Fibroblast of lung (primary cell): ENCODE data around the gene CFAP298. TPM values are rescaled to one million over a fixed set of nuclear protein-coding genes. Genes with fewer than 3 reads are reported as not detected.

Source experiments
- DNase-seq, 2 donors: peaks; one replicate each; pipeline versions ENCODE4 v3.0.0 to v3.0.0-alpha.2; 2010; ENCODE audit warnings: low read depth in 2 of 2
- H2AFZ ChIP-seq: 2 replicates; pipeline ENCODE4 v1.5.1; 2012; ENCODE audit warnings: low read length, control low read depth, inconsistent platforms
- H3K27ac ChIP-seq: 2 replicates; pipeline ENCODE4 v1.5.1; 2011; ENCODE audit warnings: low read length, control low read depth; ENCODE audit not compliant: insufficient read depth
- H3K27me3 ChIP-seq: 2 replicates; pipeline ENCODE4 v1.5.1; 2011; ENCODE audit warnings: mild to moderate bottlenecking, low read length; ENCODE audit not compliant: control insufficient read depth, insufficient read depth
- H3K36me3 ChIP-seq: 2 replicates; pipeline ENCODE4 v1.5.1; 2011; ENCODE audit warnings: low read length; ENCODE audit not compliant: control insufficient read depth, insufficient read depth
- H3K4me1 ChIP-seq: 2 replicates; pipeline ENCODE4 v1.5.1; 2011; ENCODE audit warnings: low read length; ENCODE audit not compliant: control insufficient read depth, insufficient read depth; ENCODE audit errors: extremely low read depth
- H3K4me2 ChIP-seq: 2 replicates; pipeline ENCODE4 v1.5.1; 2011; ENCODE audit warnings: low read length, control low read depth; ENCODE audit not compliant: insufficient read depth; ENCODE audit errors: extremely low read depth
- H3K4me3 ChIP-seq, 4 experiments: fragments of 200-600 bp in 1 of 4; sonication (generic) in 1 of 4; replicated peaks in 1 of 4; 2 replicates each; pipeline ENCODE4 v1.5.1; 2011 to 2016; ENCODE audit warnings: low read length in 4 of 4, low read depth in 3 of 4, mild to moderate bottlenecking in 3 of 4, control low read depth in 2 of 4, inconsistent platforms in 1 of 4, mixed read lengths in 1 of 4; ENCODE audit not compliant: insufficient read depth in 1 of 4; ENCODE audit errors: control extremely low read depth in 1 of 4
- H3K79me2 ChIP-seq: 2 replicates; pipeline ENCODE4 v1.5.1; 2012; ENCODE audit warnings: mild to moderate bottlenecking, low read length, inconsistent platforms; ENCODE audit not compliant: control insufficient read depth, insufficient read depth
- H3K9ac ChIP-seq: 2 replicates; pipeline ENCODE4 v1.5.1; 2011; ENCODE audit warnings: mild to moderate bottlenecking, low read length, control low read depth; ENCODE audit not compliant: insufficient read depth
- H3K9me3 ChIP-seq: 2 replicates; pipeline ENCODE4 v1.5.1; 2012; ENCODE audit warnings: low read depth, low read length; ENCODE audit not compliant: control insufficient read depth, insufficient read depth
- H4K20me1 ChIP-seq: 2 replicates; pipeline ENCODE4 v1.5.1; 2011; ENCODE audit warnings: low read length; ENCODE audit not compliant: control insufficient read depth, insufficient read depth; ENCODE audit errors: extremely low read depth
- CTCF ChIP-seq, 2 donors: IDR thresholded peaks in 1 of 2; conservative IDR thresholded peaks in 1 of 2; 1 replicate in 1 of 2; 2 replicates in 1 of 2; pipeline ENCODE4 v1.5.1; 2011 to 2012; ENCODE audit warnings: low read length in 2 of 2, control low read depth in 1 of 2, inconsistent platforms in 1 of 2, low read depth in 1 of 2, mild to moderate bottlenecking in 1 of 2
- EZH2 ChIP-seq: IDR thresholded peaks from 2 replicates; pipeline ENCODE4 v1.5.1; 2012; ENCODE audit warnings: low read length, control low read depth, mild to moderate bottlenecking; ENCODE audit errors: missing control alignments
- polyA plus RNA-seq, 2 donors: library from polyadenylated mRNA; depleted of rRNA in 1 of 2; stranded (reverse) in 1 of 2; unstranded in 1 of 2; fragments of >200 nt; gene quantifications; 2 replicates each; pipeline ENCODE4 v1.2.1, GENCODE V29; 2011 to 2012; ENCODE audit warnings: missing spikeins in 1 of 2
- total RNA-seq: library from RNA; depleted of rRNA; stranded (reverse); fragments of >200 nt; gene quantifications from 2 replicates; pipeline ENCODE4 v1.2.1, GENCODE V29; 2014

Gene CFAP298
- total and polyA plus RNA-seq, 2 donors (not counting 1 experiment from before 2014, with no cell fraction given): 18.7 to 20.9 TPM

GRCh38 chr21:32587651-32588050, 24.5 kb downstream of the CFAP298 start:
- Histone ChIP-seq H3K4me1 (no peaks in the 10 kb centered on the region), H4K20me1 (no peaks in the 10 kb centered on the region), H3K9ac (no peak overlapping the region), H3K27ac (no peak overlapping the region), H3K4me3 (no peak overlapping the region), H3K9me3 (no peaks in the 10 kb centered on the region), H2AFZ (no peak overlapping the region), H3K27me3 (peaks cover 6% of the 10 kb centered on the region), H3K36me3 (no peaks in the 10 kb centered on the region), H3K79me2 (no peaks in the 10 kb centered on the region), H3K4me2 (no peak overlapping the region)
- TF ChIP-seq EZH2 (no peak), CTCF (conservative IDR thresholded peaks at IDR 0.05 in 1 of 2, IDR thresholded peaks at IDR 0.05 in 1 of 2; ENCODE audit: low read depth in 1 of 2, low read length in 2 of 2) (no peak)
- no peak for DNase-seq

GRCh38 chr21:32587120-32587519, 25.1 kb downstream of the CFAP298 start:
- Histone ChIP-seq H3K27me3 (peaks cover 6% of the 10 kb centered on the region), H3K36me3 (no peaks in the 10 kb centered on the region), H3K4me2 (no peak overlapping the region), H3K79me2 (no peaks in the 10 kb centered on the region), H4K20me1 (no peaks in the 10 kb centered on the region), H3K9me3 (no peaks in the 10 kb centered on the region), H3K27ac (no peak overlapping the region), H3K4me1 (no peaks in the 10 kb centered on the region), H3K4me3 (no peak overlapping the region), H3K9ac (no peak overlapping the region), H2AFZ (no peak overlapping the region)
- TF ChIP-seq EZH2 (no peak), CTCF (conservative IDR thresholded peaks at IDR 0.05 in 1 of 2, IDR thresholded peaks at IDR 0.05 in 1 of 2; ENCODE audit: low read depth in 1 of 2, low read length in 2 of 2) (no peak)
- DNase-seq: no peak

GRCh38 chr21:32585970-32586369, 26.2 kb downstream of the CFAP298 start:
- Histone ChIP-seq H3K4me3 (no peak overlapping the region), H3K27me3 (peaks cover 8% of the 10 kb centered on the region), H3K79me2 (no peaks in the 10 kb centered on the region), H3K9ac (no peak overlapping the region), H3K36me3 (no peaks in the 10 kb centered on the region), H4K20me1 (no peaks in the 10 kb centered on the region), H3K27ac (no peak overlapping the region), H3K4me2 (no peak overlapping the region), H3K9me3 (no peaks in the 10 kb centered on the region), H3K4me1 (no peaks in the 10 kb centered on the region), H2AFZ (no peak overlapping the region)
- no peak for DNase-seq
- TF ChIP-seq EZH2 (no peak), CTCF (conservative IDR thresholded peaks at IDR 0.05 in 1 of 2, IDR thresholded peaks at IDR 0.05 in 1 of 2; ENCODE audit: low read depth in 1 of 2, low read length in 2 of 2) (no peak)
